ENCODE results near the gene LENEP. TPM values are rescaled to one million over a fixed set of nuclear protein-coding genes. Genes with fewer than 3 reads are reported as not detected.
"Not testable (repeated sequence)": the region's sequence is repeated elsewhere in the genome, so short reads cannot be mapped to it uniquely, and the experiment has no call there.

Gene LENEP
- total RNA-seq, 8 experiments from 2014 or later: 0.38 to 3.4 (median 1.3) TPM; not detected in 1

DNA sequence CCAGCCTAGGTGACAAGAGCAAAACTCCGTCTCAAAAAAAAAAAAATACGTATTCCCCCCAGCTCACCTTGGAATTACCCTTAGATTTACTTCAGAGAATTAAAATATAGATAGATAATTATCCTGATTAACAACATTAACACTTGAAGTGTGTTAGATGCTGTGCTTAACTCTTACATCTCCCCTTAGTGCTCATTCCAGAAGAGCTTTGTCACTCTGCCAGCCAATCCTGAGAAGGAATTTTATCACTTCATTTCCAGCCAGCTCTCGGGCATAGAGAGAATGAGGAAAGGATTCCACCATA lies 21.2 kb upstream of the LENEP start:
- WGBS, 10 experiments: 28 to 100% (median 50%) methylated on average over 2 to 3 of the region's 3 CpGs; no CpG with 5 or more reads in 3 of the 10 experiments
- H3K27ac ChIP-seq: no peak overlapping the region
- no peak overlapping the region for H3K4me3 ChIP-seq
- ATAC-seq (replicated peaks in 6 of 8): no peak
- in situ Hi-C loops (cut with MboI; ENCODE audit: low pct_unique_long_range_greater_than_20kb in 2 of 9, low sequenced_read_pairs in 9 of 9, unreplicated experiment in 9 of 9): loop anchor here in 2 of 9 experiments (25.0 kb wide), 1 partner anchor 90 kb away; the partner anchor contains the start of genes ADAM15 (in 2 of the 2) and EFNA4 (in 2 of the 2)
- H3K4me1 ChIP-seq (replicated peaks in 1 of 2): peaks cover 38 to 40% of the 10 kb centered on the region in 2 donors

DNA sequence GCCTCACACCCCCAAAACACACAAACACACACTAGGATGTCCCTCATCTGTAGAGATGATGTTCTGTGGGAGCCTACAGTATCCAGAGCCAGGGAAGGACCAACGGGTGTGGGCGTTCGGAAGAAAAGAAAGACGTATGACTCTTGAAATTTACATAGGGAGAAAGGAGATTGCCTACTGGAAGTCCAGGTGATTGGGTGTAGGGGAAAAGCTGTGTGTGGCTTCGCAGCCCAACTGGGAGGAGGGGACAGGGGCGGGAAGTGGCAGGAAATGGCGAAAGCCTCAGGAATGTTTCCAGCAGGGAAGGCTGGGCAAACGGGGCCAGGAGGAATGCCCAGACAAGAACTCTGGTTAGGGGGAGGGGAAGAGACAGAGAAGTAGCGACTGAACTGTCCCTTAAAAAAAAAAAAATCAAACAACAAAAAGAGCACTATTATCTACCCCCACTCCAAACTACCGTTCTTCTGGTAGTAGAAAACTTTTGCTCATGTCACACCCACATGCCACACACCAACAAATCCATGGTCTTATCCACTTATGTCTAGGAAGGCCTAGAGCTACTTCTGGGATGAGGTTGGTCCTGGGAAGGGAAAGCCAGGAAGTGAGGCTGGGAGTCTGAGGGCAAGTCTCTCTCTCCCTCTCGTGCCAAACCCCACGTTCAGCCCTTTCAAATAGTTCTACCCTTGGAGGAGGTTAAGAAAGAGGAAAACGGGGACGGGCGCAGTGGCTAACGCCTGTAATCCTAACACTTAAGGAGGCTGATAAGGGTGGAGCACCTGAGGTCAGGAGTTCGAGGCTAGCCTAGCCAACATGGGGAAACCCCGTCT lies 20.7 kb upstream of the LENEP start:
- in situ Hi-C loops (cut with MboI; ENCODE audit: low pct_unique_long_range_greater_than_20kb in 2 of 9, low sequenced_read_pairs in 9 of 9, unreplicated experiment in 9 of 9): loop anchor here in 2 of 9 experiments (25.0 kb wide), 1 partner anchor 90 kb away; the partner anchor contains the start of genes ADAM15 (in 2 of the 2) and EFNA4 (in 2 of the 2)
- Histone ChIP-seq H3K4me1 (replicated peaks in 1 of 2) (peaks cover 38 to 40% of the 10 kb centered on the region in 2 donors), H3K27ac (peak overlapping the region; percentile 90 to 94), H3K4me3 (peak overlapping the region in 4 of 5 donors; percentile 53 to 80 (median 61))
- ATAC-seq (replicated peaks in 6 of 8): peak in 3 of 8 experiments; percentile 2 to 6 (median 4)
- 0 to 54% (median 24%) methylated on average over 3 to 12 of the region's 18 CpGs for WGBS, 10 experiments

DNA sequence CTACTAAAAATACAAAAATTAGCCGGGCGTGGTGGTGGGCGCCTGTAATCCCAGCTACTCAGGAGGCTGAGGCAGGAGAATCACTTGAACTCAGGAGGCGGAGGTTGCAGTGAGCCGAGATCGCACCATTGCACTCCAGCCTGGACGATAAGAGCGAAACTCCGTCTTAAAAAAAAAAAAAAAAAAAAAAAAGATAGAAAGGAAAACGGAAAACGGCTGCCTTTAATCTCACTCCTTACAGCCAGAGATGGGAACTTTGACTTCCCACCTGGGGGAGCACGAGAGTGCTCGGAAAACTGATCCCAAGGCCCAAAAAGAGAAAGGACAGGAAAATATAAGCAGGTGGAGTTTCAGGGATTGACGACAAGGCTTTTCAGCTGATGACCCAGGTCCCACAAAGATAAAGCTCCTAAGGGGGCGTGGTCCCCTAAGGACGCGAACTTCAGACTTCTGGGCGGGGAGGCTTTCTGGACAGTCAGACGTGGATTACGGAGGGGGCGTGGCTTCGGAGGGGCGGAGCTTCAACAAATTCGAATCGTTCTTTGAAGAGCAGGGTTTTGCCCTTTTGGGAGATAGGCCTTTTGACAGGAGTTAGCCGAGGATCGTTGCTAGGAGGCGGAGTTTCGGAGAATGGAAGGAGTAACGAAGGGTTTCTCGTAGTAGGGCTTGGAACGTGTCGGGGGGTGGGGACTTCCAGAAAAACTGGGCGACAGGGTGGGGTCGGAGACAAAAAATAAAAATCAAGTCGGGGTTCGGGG lies 19.9 kb upstream of the LENEP start:
- peak overlapping the region; percentile 90 to 94 for H3K27ac ChIP-seq
- WGBS, 10 experiments: 0 to 19% (median 3%) methylated on average over 2 to 15 of the region's 37 CpGs; no CpG with 5 or more reads in 4 of the 10 experiments
- peak overlapping the region; percentile 53 to 82 (median 62) for H3K4me3 ChIP-seq
- in situ Hi-C loops (cut with MboI; ENCODE audit: low pct_unique_long_range_greater_than_20kb in 2 of 9, low sequenced_read_pairs in 9 of 9, unreplicated experiment in 9 of 9): loop anchor here in 2 of 9 experiments (25.0 kb wide), 1 partner anchor 89 kb away; the partner anchor contains the start of genes ADAM15 (in 2 of the 2) and EFNA4 (in 2 of the 2)
- H3K4me1 ChIP-seq (replicated peaks in 1 of 2): peaks cover 35 to 36% of the 10 kb centered on the region in 2 donors
- ATAC-seq (replicated peaks in 6 of 8): peak in 7 of 8 experiments; percentile 0 to 8 (median 2)

DNA sequence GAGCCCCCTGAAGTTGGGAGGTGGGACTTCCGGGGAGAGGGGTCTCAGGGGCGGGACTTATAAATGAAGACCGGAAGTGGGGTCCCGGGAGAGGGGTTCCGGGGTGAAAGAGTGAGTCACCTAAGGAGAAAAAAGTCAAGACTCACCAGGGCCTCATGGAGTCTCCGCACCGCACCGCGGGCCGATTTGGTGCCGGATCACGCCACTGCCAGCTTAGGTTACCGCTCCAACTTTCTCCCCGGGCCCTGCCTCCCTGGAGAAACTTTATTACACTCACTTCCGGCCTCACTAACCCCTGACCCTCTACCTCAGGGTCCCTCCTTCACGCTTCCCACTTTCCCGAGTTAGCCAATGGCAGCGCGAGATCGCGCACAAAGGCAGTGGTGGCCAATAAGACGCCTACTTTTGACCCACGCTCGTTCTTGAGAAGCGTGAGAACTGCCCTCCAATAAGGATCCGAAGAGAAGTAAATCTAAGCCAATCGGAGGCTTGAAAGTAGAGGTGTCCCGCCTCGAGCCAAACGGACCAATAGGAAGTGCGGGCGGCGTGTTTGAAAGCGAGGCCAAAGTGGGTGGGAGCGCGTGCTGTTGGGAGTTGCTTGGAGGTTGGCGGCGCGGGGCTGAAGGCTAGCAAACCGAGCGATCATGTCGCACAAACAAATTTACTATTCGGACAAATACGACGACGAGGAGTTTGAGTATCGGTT lies 19.1 kb upstream of the LENEP start, which contains the start of gene CKS1B:
TSS of gene CKS1B (plus strand) at position 580 of the 706 bp plus-strand sequence. CDS start at position 645, 65 bp downstream.
- ATAC-seq (replicated peaks in 6 of 8): peak; percentile 44 to 82 (median 78)
- in situ Hi-C loops (cut with MboI; ENCODE audit: low pct_unique_long_range_greater_than_20kb in 2 of 9, low sequenced_read_pairs in 9 of 9, unreplicated experiment in 9 of 9): loop anchor here in 2 of 9 experiments (25.0 kb wide), 1 partner anchor 88 kb away; the partner anchor contains the start of genes ADAM15 (in 2 of the 2) and EFNA4 (in 2 of the 2)
- Histone ChIP-seq H3K4me1 (replicated peaks in 1 of 2) (peaks cover 28 to 29% of the 10 kb centered on the region in 2 donors), H3K4me3 (peak within 1 kb of the TSS; percentile 53 to 82 (median 62)), H3K27ac (peak within 1 kb of the TSS; percentile 90 to 94)
- WGBS, 10 experiments: 0 to 1% (median 1%) methylated on average over 1 to 38 of the region's 47 CpGs; no CpG with 5 or more reads in 2 of the 10 experiments

DNA sequence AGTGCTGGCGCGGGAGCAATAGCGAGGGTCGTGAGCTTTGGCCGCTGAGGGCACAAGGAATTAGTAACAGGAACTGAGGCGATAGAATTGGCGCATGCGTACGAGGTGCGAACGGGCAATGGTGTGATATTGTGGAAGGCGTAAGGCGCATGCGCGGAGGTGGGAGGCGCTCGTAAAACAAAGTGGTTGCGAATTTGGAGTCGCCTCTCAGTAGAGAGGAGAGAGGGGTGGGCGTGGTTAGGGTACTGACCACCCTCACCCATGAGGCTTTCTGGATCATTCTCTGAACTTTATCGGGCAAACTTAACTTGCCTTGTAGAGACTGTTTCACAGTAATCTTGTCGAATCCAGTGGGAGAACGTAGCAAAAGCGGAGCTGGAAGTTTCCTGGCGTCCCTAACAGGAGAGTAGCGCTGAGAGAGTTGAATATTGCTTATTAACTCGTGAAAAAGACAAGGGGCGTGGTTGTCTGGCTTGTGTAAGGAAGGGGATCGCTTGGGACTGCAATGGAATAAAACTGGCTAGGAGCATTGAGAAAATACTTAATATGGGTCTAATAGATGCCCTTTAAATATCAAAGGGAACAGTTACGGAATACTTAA lies 18.5 kb upstream of the LENEP start:
- Histone ChIP-seq H3K27ac (peak overlapping the region; percentile 28 to 60), H3K4me1 (replicated peaks in 1 of 2) (peaks cover 22 to 27% of the 10 kb centered on the region in 2 donors), H3K4me3 (peak overlapping the region; percentile 53 to 82 (median 62))
- 0 to 3% (median 0%) methylated on average over 2 to 28 of the region's 30 CpGs for WGBS, 10 experiments
- ATAC-seq (replicated peaks in 6 of 8): peak; percentile 4 to 49 (median 43)
- in situ Hi-C loops (cut with MboI; ENCODE audit: low pct_unique_long_range_greater_than_20kb in 2 of 9, low sequenced_read_pairs in 9 of 9, unreplicated experiment in 9 of 9): loop anchor here in 2 of 9 experiments (25.0 kb wide), 1 partner anchor 87 kb away; the partner anchor contains the start of genes ADAM15 (in 2 of the 2) and EFNA4 (in 2 of the 2)

DNA sequence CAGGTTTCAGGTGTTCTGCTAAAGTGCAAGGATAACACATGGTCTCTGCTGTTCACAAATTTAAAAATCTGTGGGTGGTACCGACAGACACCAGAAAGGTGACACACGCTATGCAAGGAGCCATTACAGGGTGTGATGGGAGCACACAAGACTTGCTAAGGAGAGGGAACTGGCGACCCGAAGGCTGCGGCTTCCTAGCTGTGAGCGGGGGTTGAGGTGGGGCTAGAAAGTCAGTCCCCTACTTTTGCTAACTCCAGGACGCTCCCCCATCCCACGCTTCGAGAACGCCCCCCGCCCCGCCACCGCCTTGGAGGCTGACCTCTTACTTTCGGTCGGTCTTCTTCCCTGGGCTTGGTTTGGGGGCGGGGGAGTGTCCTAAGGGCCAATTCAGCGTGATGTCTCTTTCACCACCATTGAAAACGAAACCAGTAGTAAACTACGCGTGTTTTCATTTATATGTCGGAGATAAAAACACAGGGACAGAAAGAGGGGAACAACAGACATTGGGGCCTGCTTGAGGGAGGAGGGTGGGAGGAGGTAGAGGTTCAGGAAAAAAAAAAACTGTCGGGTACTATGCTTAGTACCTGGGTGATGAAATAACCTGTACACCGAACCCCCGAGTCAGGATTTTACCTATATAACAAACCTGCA lies 17.9 kb upstream of the LENEP start:
- no peak for ATAC-seq (replicated peaks in 6 of 8)
- Histone ChIP-seq H3K4me1 (replicated peaks in 1 of 2) (peaks cover 19 to 27% of the 10 kb centered on the region in 2 donors), H3K27ac (peak overlapping the region; percentile 28 to 60), H3K4me3 (peak overlapping the region; percentile 53 to 82 (median 62))
- in situ Hi-C loops (cut with MboI; ENCODE audit: low pct_unique_long_range_greater_than_20kb in 2 of 9, low sequenced_read_pairs in 9 of 9, unreplicated experiment in 9 of 9): no loop called here
- 0 to 9% (median 0%) methylated on average over 3 to 15 of the region's 24 CpGs; no CpG with 5 or more reads in 2 of the 10 experiments for WGBS, 10 experiments

DNA sequence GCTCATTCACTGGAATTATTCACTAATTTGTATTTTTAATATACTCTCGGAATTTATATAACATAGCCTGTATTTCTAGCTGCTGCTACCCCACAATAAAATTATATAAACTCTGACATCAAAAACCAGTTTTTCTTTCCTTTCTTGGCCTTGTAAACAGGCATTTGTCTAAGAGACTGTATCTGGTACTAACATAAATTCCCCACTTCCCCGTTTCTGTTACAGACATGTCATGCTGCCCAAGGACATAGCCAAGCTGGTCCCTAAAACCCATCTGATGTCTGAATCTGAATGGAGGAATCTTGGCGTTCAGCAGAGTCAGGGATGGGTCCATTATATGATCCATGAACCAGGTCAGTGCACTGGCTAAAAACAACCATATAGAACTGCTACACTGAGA lies 15.6 kb upstream of the LENEP start:
- ATAC-seq (replicated peaks in 6 of 8); H3K4me3 ChIP-seq; H3K27ac ChIP-seq; in situ Hi-C loops (cut with MboI; ENCODE audit: low pct_unique_long_range_greater_than_20kb in 2 of 9, low sequenced_read_pairs in 9 of 9, unreplicated experiment in 9 of 9): not testable (repeated sequence)
- peaks cover 15 to 16% of the 10 kb centered on the region in 2 donors for H3K4me1 ChIP-seq (replicated peaks in 1 of 2)
- WGBS, 10 experiments: 42 to 92% (median 73%) methylated on average over 1 to 3 of the region's 3 CpGs; no CpG with 5 or more reads in 2 of the 10 experiments

DNA sequence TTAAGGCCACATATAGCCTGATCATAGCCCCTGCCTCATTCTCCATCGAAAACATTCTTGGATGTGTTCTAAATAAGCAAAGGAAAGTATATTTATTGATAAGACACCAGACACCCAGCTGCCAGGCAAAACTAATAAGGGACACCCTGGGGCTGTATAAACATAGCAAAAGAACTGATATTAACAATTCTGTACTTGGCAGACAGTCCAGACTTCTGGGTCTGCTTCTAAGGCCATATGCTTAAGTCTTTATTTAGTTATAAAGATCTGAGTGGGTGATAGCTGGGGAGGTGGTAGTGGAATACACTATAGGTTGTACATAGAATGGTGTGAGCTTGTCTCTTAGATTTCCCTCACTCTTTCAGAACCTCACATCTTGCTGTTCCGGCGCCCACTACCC lies 15.0 kb upstream of the LENEP start:
- WGBS, 10 experiments: 82 to 100% (median 100%) methylated on average over 1 to 3 of the region's 3 CpGs; no CpG with 5 or more reads in 3 of the 10 experiments
- in situ Hi-C loops (cut with MboI; ENCODE audit: low pct_unique_long_range_greater_than_20kb in 2 of 9, low sequenced_read_pairs in 9 of 9, unreplicated experiment in 9 of 9): no loop called here
- ATAC-seq (replicated peaks in 6 of 8): no peak

DNA sequence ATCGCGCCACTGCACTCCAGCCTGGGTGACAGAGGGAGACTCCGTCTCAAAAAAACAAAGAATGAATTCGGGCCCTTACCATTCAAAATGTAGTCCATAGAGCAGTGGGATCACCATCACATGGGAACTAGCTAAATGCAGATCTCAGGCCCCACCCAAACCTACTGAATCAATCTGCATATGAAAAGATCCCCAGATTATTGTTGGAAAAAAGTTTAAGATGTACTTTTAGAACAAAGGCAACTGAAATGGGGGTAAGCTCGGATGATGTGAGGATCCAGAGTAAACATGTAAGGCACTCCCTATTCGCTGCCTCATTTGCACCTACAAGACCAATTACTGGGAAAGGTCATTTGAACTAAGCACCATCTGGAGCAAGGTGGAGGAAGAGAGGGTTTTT lies 11.0 kb upstream of the LENEP start:
- no peak for ATAC-seq (replicated peaks in 6 of 8)
- Histone ChIP-seq H3K4me1 (replicated peaks in 1 of 2) (peaks cover 13% of the 10 kb centered on the region in 2 donors), H3K4me3 (peak overlapping the region; percentile 65 to 93 (median 71)), H3K27ac (no peak overlapping the region)
- WGBS, 10 experiments: 0 to 100% (median 32%) methylated on average over 1 to 6 of the region's 6 CpGs; no CpG with 5 or more reads in 1 of the 10 experiments
- in situ Hi-C loops (cut with MboI; ENCODE audit: low pct_unique_long_range_greater_than_20kb in 2 of 9, low sequenced_read_pairs in 9 of 9, unreplicated experiment in 9 of 9): no loop called here

More for the DNA sequence above, 15.0 kb upstream of the LENEP start:
- Histone ChIP-seq H3K4me1 (replicated peaks in 1 of 2) (peaks cover 10 to 11% of the 10 kb centered on the region in 2 donors), H3K4me3 (no peak overlapping the region), H3K27ac (no peak overlapping the region)

DNA sequence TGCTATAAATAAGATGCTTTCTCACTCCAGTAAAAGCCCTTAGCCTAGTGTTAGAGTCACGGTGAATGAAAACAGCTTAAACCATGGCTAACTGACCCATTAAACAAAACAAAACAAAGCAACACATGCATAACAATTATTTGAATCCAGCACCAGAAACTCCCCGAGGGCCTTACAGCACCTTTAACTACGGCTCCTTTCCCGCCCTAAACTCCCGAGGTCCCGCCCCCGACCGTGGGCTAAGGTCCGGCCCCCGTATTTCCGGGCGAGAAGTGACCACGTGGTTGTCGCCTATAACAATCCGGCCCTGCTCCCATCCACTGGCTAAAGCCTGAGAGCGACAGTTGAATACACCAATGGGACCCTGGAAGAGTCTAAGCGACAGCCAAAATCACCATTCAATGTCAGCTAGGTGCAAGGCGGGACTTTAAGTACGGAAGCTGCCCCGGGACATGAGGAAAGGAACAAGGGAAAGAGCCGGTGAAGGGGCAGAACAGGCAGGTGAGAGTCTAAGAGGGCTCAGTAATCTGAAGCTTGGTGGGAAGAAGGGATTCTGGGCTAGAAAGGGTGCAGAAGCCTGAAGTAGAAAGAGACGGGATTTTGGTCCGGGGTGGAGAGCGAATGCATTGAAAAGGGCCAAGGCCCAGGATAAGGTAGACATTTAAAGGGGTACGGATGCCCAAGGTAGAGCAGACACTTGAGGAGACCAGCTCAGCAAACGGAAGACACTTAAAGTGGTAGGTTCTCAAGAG lies 10.3 kb upstream of the LENEP start, which contains the start of gene FLAD1:
TSS of gene FLAD1 (plus strand) at position 448 of the 752 bp plus-strand sequence. CDS start 351 bp downstream, outside the sequence.
- WGBS, 10 experiments: 0 to 2% (median 0%) methylated on average over 1 to 20 of the region's 26 CpGs

More for the DNA sequence above, 10.3 kb upstream of the LENEP start, which contains the start of gene FLAD1:
- H3K4me1 ChIP-seq (replicated peaks in 1 of 2): peaks cover 13% of the 10 kb centered on the region in 2 donors
- peak within 1 kb of the TSS; percentile 65 to 93 (median 71) for H3K4me3 ChIP-seq
- ATAC-seq (replicated peaks in 6 of 8): peak; percentile 99 to 100 (median 100)
- H3K27ac ChIP-seq: peak within 1 kb of the TSS; percentile 75 to 80
- in situ Hi-C loops (cut with MboI; ENCODE audit: low pct_unique_long_range_greater_than_20kb in 2 of 9, low sequenced_read_pairs in 9 of 9, unreplicated experiment in 9 of 9): no loop called here
